Liver (tissue), 9 donors: Measurements from ENCODE around the gene CPSF3. TPM values are rescaled to one million over a fixed set of nuclear protein-coding genes. Genes with fewer than 3 reads are reported as not detected.

Experiments used
- DNase-seq: peaks from one replicate; pipeline ENCODE4 v3.0.0-alpha.2; 2017; ENCODE audit warnings: low spot score
- H3K27ac ChIP-seq, 2 donors: one replicate each; pipeline ENCODE4 v1.7.0; 2013; ENCODE audit warnings: inconsistent platforms in 2 of 2, low read length in 2 of 2, control low read depth in 1 of 2, low read depth in 1 of 2, mild to moderate bottlenecking in 1 of 2
- H3K27me3 ChIP-seq, 4 donors: one replicate each; pipeline versions ENCODE4 v1.6.1 to v1.7.0; 2013; ENCODE audit warnings: low read length in 3 of 4, inconsistent platforms in 1 of 4, mild to moderate bottlenecking in 1 of 4, moderate library complexity in 1 of 4; ENCODE audit not compliant: control insufficient read depth in 4 of 4, insufficient read depth in 4 of 4
- H3K36me3 ChIP-seq, 4 donors: one replicate each; pipeline versions ENCODE4 v1.6.1 to v1.7.0; 2013; ENCODE audit warnings: low read length in 3 of 4, mild to moderate bottlenecking in 3 of 4, low read depth in 1 of 4, moderate library complexity in 1 of 4; ENCODE audit not compliant: control insufficient read depth in 4 of 4, insufficient read depth in 3 of 4
- H3K4me1 ChIP-seq, 4 donors: one replicate each; pipeline versions ENCODE4 v1.6.1 to v1.7.0; 2013; ENCODE audit warnings: low read length in 3 of 4, mild to moderate bottlenecking in 3 of 4, moderate library complexity in 1 of 4; ENCODE audit not compliant: control insufficient read depth in 4 of 4, insufficient read depth in 4 of 4
- H3K4me3 ChIP-seq, 3 donors: one replicate each; pipeline versions ENCODE4 v1.6.1 to v1.7.0; 2013; ENCODE audit warnings: low read length in 3 of 3, control low read depth in 1 of 3, low read depth in 1 of 3, mild to moderate bottlenecking in 1 of 3
- H3K9ac ChIP-seq, 2 donors: one replicate each; pipeline ENCODE4 v1.7.0; 2013; ENCODE audit warnings: low read length in 2 of 2, mild to moderate bottlenecking in 2 of 2, moderate library complexity in 2 of 2, control low read depth in 1 of 2, low read depth in 1 of 2
- H3K9me3 ChIP-seq, 4 donors: one replicate each; pipeline versions ENCODE4 v1.6.1 to v1.7.0; 2013; ENCODE audit warnings: low read length in 3 of 4; ENCODE audit not compliant: control insufficient read depth in 4 of 4
- ATF3 ChIP-seq: IDR thresholded peaks from 2 replicates; pipeline ENCODE4 v1.6.1; 2016; ENCODE audit warnings: antibody characterized with exemption
- FOXA1 ChIP-seq: IDR thresholded peaks from 2 replicates; pipeline ENCODE4 v1.6.1; 2016; ENCODE audit warnings: antibody characterized with exemption
- GABPA ChIP-seq, 2 donors: IDR thresholded peaks in 1 of 2; conservative IDR thresholded peaks in 1 of 2; 2 replicates each; pipeline ENCODE4 v1.6.1; 2016; ENCODE audit warnings: antibody characterized with exemption in 2 of 2, mild to moderate bottlenecking in 1 of 2, moderate library complexity in 1 of 2
- HNF4A ChIP-seq, 2 donors: conservative IDR thresholded peaks; 2 replicates each; pipeline ENCODE4 v1.6.1; 2016; ENCODE audit warnings: antibody characterized with exemption in 2 of 2, mild to moderate bottlenecking in 2 of 2
- HNF4G ChIP-seq: IDR thresholded peaks from 2 replicates; pipeline ENCODE4 v1.6.1; 2016; ENCODE audit warnings: antibody characterized with exemption
- JUND ChIP-seq, 2 donors: IDR thresholded peaks; 2 replicates each; pipeline ENCODE4 v1.6.1; 2016; ENCODE audit warnings: antibody characterized with exemption in 2 of 2
- NR2F2 ChIP-seq: IDR thresholded peaks from 2 replicates; pipeline ENCODE4 v1.6.1; 2016; ENCODE audit warnings: antibody characterized with exemption
- RAD21 ChIP-seq, 2 donors: IDR thresholded peaks; 2 replicates each; pipeline ENCODE4 v1.6.1; 2016; ENCODE audit warnings: antibody characterized with exemption in 2 of 2, mild to moderate bottlenecking in 2 of 2
- RXRA ChIP-seq, 2 donors: IDR thresholded peaks; 2 replicates each; pipeline ENCODE4 v1.6.1; 2017 to 2018; ENCODE audit warnings: antibody characterized with exemption in 2 of 2, mild to moderate bottlenecking in 1 of 2
- SP1 ChIP-seq: IDR thresholded peaks from 2 replicates; pipeline ENCODE4 v1.6.1; 2018; ENCODE audit warnings: antibody characterized with exemption, mild to moderate bottlenecking
- WGBS: extraction: QIAGEN DNeasy Blood & Tissue Kit; methylation state at CpG from one replicate; pipeline ENCODE4 v1.1.7; 2013; 5-methylcytosine and 5-hydroxymethylcytosine counted together
- polyA plus RNA-seq, 2 donors: library from polyadenylated mRNA; stranded (reverse) in 1 of 2; unstranded in 1 of 2; fragments of 200-250 nt in 1 of 2; fragments of >200 nt in 1 of 2; fragmentation: Nextera tagmentation in 1 of 2; extraction: Ambion mirVana in 1 of 2; gene quantifications; one replicate each; pipeline versions ENCODE4 v1.2.1 to v1.2.3, GENCODE V29; 2013 to 2015
- total RNA-seq, 2 donors: library from RNA; depleted of rRNA; stranded (reverse); fragments of >200 nt; gene quantifications; one replicate each; pipeline ENCODE4 v1.2.3, GENCODE V29; 2014
- TF ChIP-seq, protein P1 (sequence below): IDR thresholded peaks from 2 replicates; pipeline ENCODE4 v1.6.1; 2016; ENCODE audit warnings: antibody characterized with exemption
- TF ChIP-seq, protein P2 (sequence below): IDR thresholded peaks from 2 replicates; pipeline ENCODE4 v1.6.1; 2016; ENCODE audit warnings: antibody characterized with exemption, mild to moderate bottlenecking
- donor health status: healthy.
- donor health status: healthy.
- donor health status: healthy.
- donor health status: healthy.
- donor health status: healthy.

The CPSF3 gene
- total and polyA plus RNA-seq, 4 donors, result 8.7 to 32.2 (median 16.9) TPM

- Histone ChIP-seq H3K36me3 (peaks cover 0 to 10% (median 1%) of the 10 kb centered on the region in 4 donors), H3K27me3 (no peaks in the 10 kb centered on the region), H3K9ac (no peak overlapping the region), H3K4me1 (no peaks in the 10 kb centered on the region), H3K4me3 (no peak overlapping the region), H3K9me3 (no peaks in the 10 kb centered on the region), H3K27ac (no peak overlapping the region)
- 84% methylated on average over 2 of the region's 2 CpGs for WGBS
- no peak for DNase-seq
- TF ChIP-seq ATF3 (no peak), RAD21 (IDR thresholded peaks at IDR 0.05) (no peak), HNF4A (conservative IDR thresholded peaks at IDR 0.05) (no peak), SP1 (no peak), FOXA1 (no peak)
- TF ChIP-seq, protein P1, sequence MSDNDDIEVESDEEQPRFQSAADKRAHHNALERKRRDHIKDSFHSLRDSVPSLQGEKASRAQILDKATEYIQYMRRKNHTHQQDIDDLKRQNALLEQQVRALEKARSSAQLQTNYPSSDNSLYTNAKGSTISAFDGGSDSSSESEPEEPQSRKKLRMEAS, result no peak
- TF ChIP-seq, protein P2, sequence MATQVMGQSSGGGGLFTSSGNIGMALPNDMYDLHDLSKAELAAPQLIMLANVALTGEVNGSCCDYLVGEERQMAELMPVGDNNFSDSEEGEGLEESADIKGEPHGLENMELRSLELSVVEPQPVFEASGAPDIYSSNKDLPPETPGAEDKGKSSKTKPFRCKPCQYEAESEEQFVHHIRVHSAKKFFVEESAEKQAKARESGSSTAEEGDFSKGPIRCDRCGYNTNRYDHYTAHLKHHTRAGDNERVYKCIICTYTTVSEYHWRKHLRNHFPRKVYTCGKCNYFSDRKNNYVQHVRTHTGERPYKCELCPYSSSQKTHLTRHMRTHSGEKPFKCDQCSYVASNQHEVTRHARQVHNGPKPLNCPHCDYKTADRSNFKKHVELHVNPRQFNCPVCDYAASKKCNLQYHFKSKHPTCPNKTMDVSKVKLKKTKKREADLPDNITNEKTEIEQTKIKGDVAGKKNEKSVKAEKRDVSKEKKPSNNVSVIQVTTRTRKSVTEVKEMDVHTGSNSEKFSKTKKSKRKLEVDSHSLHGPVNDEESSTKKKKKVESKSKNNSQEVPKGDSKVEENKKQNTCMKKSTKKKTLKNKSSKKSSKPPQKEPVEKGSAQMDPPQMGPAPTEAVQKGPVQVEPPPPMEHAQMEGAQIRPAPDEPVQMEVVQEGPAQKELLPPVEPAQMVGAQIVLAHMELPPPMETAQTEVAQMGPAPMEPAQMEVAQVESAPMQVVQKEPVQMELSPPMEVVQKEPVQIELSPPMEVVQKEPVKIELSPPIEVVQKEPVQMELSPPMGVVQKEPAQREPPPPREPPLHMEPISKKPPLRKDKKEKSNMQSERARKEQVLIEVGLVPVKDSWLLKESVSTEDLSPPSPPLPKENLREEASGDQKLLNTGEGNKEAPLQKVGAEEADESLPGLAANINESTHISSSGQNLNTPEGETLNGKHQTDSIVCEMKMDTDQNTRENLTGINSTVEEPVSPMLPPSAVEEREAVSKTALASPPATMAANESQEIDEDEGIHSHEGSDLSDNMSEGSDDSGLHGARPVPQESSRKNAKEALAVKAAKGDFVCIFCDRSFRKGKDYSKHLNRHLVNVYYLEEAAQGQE, result no peak
Observed at GRCh38 chr2:9403924-9404323, 19.5 kb upstream of the CPSF3 start.

DNA sequence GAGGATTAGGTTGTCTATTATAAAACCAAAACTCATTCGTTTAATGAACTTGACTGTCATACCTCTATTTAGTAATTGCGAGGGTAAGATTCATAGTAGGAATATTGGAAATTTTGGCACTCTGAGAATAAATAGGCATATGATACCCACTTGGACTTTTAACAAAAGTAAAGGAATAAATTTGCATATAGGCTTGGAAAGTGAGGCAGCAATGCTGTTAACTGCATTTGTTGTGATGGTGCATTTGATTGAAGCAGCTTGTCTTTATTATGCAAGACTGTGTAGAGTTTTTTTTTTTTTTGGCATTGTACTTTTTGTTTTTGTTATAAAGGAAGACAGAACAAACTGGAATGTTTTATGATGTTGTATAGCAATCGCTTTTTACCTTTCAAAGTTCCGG, 19.0 kb upstream of the CPSF3 start:
- WGBS, result 92% methylated on average over 4 of the region's 4 CpGs
- Histone ChIP-seq H3K4me3 (no peak overlapping the region), H3K27ac (no peak overlapping the region), H3K27me3 (no peaks in the 10 kb centered on the region), H3K36me3 (peaks cover 0 to 10% (median 1%) of the 10 kb centered on the region in 4 donors), H3K9ac (no peak overlapping the region), H3K9me3 (no peaks in the 10 kb centered on the region), H3K4me1 (no peaks in the 10 kb centered on the region)
- no peak for DNase-seq
- no peak for TF ChIP-seq RXRA (IDR thresholded peaks at IDR 0.05)
- no peak for TF ChIP-seq NR2F2
- TF ChIP-seq GABPA (IDR thresholded peaks at IDR 0.05 in 1 of 2, conservative IDR thresholded peaks at IDR 0.05 in 1 of 2), result no peak
- no peak for TF ChIP-seq HNF4A (conservative IDR thresholded peaks at IDR 0.05)
- no peak for TF ChIP-seq JUND (IDR thresholded peaks at IDR 0.05)
- no peak for TF ChIP-seq FOXA1
- TF ChIP-seq, protein P2, result no peak
- TF ChIP-seq HNF4G, result no peak
